Bronchial epithelial cell (primary cell): Measurements from ENCODE around the gene RNGTT. TPM values are rescaled to one million over a fixed set of nuclear protein-coding genes. Genes with fewer than 3 reads are reported as not detected.

Source experiments
- DNase-seq: peaks from one replicate; pipeline ENCODE4 v3.0.0-alpha.2; 2010; ENCODE audit warnings: low read depth
- FAIRE-seq: peaks from 2 replicates; lab custom pipeline; 2011; peaks lifted over from hg19 to GRCh38; lab: Jason Lieb, UNC
- H3K27me3 ChIP-seq: 2 replicates; pipeline ENCODE4 v1.5.1; 2011; ENCODE audit warnings: low read length; ENCODE audit not compliant: control insufficient read depth, insufficient read depth
- H3K36me3 ChIP-seq: 2 replicates; pipeline ENCODE4 v1.5.1; 2011; ENCODE audit warnings: low read length; ENCODE audit not compliant: control insufficient read depth, insufficient read depth
- H3K4me3 ChIP-seq: 2 replicates; pipeline ENCODE4 v1.5.1; 2011; ENCODE audit warnings: mild to moderate bottlenecking, low read depth, low read length, control low read depth
- CTCF ChIP-seq: IDR thresholded peaks from 2 replicates; pipeline ENCODE4 v1.5.1; 2011; ENCODE audit warnings: mild to moderate bottlenecking, moderate library complexity, low read length, control low read depth, inconsistent platforms; ENCODE audit not compliant: insufficient read depth, severe bottlenecking
- total RNA-seq: library from RNA; depleted of rRNA; stranded (reverse); fragments of >200 nt; gene quantifications from 2 replicates; pipeline ENCODE4 v1.2.1, GENCODE V29; 2014

The RNGTT gene
- total RNA-seq, 1 donor from 2014 or later = 20.8 TPM

GRCh38 chr6:88823998-88824397, 139.4 kb downstream of the RNGTT start:
- Histone ChIP-seq H3K36me3 (no peaks in the 10 kb centered on the region), H3K27me3 (no peaks in the 10 kb centered on the region), H3K4me3 (no peak overlapping the region)
- TF ChIP-seq CTCF = no peak
- DNase-seq (peak; percentile 81), FAIRE-seq (no peak)

GRCh38 chr6:88815491-88815890, 147.9 kb downstream of the RNGTT start:
- FAIRE-seq = peak; percentile 13
- no peak for DNase-seq
- TF ChIP-seq CTCF = no peak
- H3K36me3 ChIP-seq = no peaks in the 10 kb centered on the region
- H3K27me3 ChIP-seq = no peaks in the 10 kb centered on the region
- H3K4me3 ChIP-seq = no peak overlapping the region

DNA sequence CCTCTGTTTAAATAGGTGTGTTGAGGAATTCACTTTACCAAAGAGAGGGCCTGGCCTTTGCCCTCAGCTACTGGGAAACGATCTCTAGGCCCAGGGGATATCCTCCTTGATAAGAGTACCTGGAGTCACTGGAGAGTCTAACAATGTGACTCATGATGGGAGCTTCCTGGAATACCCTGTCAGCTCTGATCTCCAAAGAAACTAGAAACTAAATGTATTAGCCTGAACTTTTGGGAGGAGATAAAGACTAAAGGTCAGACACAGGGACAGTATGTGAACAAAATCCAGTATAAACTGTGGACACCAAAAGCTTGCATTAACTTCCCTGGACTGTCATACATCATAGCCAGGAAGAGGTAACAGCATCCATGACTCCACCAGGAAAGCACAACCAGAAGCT, 148.5 kb downstream of the RNGTT start:
- DNase-seq (peak; percentile 40), FAIRE-seq (no peak)
- Histone ChIP-seq H3K4me3 (no peak overlapping the region), H3K36me3 (no peaks in the 10 kb centered on the region), H3K27me3 (no peaks in the 10 kb centered on the region)
- no peak for TF ChIP-seq CTCF

DNA sequence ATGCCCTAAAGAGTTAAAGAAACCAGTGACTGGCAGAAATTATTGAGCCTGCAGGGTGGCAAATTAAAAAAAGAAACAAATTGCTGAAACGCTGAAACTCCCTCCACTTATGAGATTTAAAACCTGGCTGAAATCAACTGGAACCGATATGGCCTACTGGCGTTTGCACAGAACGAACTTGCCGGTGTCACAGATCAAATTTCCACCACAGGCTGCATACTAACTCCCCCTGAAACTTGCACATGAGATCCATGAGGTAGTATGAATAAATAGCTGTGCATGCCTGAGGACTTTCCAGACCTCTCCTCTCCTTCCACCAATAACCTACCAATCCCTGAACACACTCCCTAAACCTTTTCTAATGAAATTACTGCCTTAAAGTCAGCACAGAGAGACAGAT, 150.4 kb downstream of the RNGTT start:
- TF ChIP-seq CTCF = no peak
- Histone ChIP-seq H3K36me3 (no peaks in the 10 kb centered on the region), H3K4me3 (no peak overlapping the region), H3K27me3 (no peaks in the 10 kb centered on the region)
- FAIRE-seq (no peak), DNase-seq (no peak)

DNA sequence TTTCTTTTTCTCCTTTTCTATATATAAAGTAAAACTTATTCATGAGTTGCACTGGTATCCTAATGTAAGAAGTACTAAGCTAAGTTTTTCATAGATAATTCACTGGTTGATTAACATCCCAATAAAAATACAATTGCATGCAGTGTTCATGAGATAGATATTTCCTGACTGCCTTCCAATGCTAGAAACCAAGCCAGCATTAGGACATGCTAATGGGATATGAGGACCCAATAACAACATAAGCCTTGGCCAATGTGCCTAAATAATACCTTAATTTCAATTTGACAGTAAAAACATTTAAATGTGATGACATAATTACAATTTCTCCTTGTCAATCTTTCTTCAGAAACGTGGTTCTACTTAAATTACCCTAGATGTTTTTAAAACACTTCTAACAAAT, 152.7 kb downstream of the RNGTT start:
- no peak for FAIRE-seq

More for the DNA sequence above, 152.7 kb downstream of the RNGTT start:
- H3K36me3 ChIP-seq = no peaks in the 10 kb centered on the region
- no peaks in the 10 kb centered on the region for H3K27me3 ChIP-seq
- TF ChIP-seq CTCF = no peak
- no peak for DNase-seq
- no peak overlapping the region for H3K4me3 ChIP-seq
